ENCODE results near the gene DEGS2. TPM values are rescaled to one million over a fixed set of nuclear protein-coding genes. Genes with fewer than 3 reads are reported as not detected.

The DEGS2 gene
- total RNA-seq, 1 donor from 2014 or later: 2.5 TPM

DNA sequence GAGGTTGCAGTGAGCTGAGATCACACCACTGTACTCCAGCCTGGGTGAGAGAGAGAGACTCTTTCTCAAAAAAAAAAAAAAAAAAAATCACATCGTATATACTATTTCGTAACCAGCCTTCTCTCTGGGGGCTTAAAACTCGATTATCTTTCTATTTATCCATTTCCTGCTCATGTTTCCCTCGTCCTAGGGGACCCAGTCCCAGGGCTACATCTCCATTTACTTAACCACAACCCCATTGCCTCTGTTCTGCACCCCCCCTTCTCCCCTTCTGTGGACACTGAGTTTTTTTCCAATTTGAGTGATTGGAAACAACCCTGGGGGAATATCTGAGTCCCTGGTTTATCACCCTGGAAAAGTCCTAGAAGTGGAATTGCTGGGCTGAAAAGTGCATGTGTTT is 43.3 kb upstream of the DEGS2 start:
- Mint-ChIP-seq H3K4me1 (no peaks in the 10 kb centered on the region), H3K36me3 (ENCODE audit: low read depth) (no peaks in the 10 kb centered on the region), H3K27me3 (peaks cover 2% of the 10 kb centered on the region), H3K9me3 (no peaks in the 10 kb centered on the region), H3K27ac (no peak overlapping the region), H3K4me3 (no peak overlapping the region)
- ATAC-seq (ENCODE audit: low read depth) (no peak), DNase-seq (no peak)
- ChIA-PET POLR2A (no interaction called here), CTCF (no interaction called here)
- intact Hi-C loops (cut with micrococcal nuclease): no loop called here
- TF ChIP-seq, protein P1, sequence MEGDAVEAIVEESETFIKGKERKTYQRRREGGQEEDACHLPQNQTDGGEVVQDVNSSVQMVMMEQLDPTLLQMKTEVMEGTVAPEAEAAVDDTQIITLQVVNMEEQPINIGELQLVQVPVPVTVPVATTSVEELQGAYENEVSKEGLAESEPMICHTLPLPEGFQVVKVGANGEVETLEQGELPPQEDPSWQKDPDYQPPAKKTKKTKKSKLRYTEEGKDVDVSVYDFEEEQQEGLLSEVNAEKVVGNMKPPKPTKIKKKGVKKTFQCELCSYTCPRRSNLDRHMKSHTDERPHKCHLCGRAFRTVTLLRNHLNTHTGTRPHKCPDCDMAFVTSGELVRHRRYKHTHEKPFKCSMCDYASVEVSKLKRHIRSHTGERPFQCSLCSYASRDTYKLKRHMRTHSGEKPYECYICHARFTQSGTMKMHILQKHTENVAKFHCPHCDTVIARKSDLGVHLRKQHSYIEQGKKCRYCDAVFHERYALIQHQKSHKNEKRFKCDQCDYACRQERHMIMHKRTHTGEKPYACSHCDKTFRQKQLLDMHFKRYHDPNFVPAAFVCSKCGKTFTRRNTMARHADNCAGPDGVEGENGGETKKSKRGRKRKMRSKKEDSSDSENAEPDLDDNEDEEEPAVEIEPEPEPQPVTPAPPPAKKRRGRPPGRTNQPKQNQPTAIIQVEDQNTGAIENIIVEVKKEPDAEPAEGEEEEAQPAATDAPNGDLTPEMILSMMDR (IDR thresholded peaks at IDR 0.05): no peak

DNA sequence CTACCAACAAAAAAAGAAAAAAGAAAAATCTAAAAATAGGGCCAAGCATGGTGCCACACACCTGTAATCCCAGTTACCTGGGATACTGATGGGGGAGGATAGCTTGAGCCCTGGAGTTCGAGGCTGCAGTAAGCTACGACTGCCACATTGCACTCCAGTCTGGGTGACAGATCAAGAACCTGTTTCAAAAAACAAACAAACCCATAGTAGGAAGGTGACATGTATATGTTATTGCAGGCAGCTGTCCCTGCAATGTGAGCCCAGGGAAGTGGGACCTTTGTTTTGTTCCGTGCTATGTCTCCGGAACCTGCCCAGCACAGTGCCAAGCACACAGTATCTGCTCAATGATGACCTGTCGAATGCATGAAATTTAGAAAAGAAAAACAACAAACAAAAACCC is 42.3 kb upstream of the DEGS2 start:
- intact Hi-C loops (cut with micrococcal nuclease): no loop called here
- TF ChIP-seq, protein P1 (IDR thresholded peaks at IDR 0.05): no peak
- no peak overlapping the region for H3K27ac Mint-ChIP-seq
- H3K36me3 Mint-ChIP-seq (ENCODE audit: low read depth): no peaks in the 10 kb centered on the region
- POLR2A ChIA-PET: interaction anchor here (0.6 kb wide), 1 partner anchor 183 kb away, joined by 3 read pairs; no protein-coding TSS in a partner anchor
- H3K27me3 Mint-ChIP-seq: peaks cover 2% of the 10 kb centered on the region
- CTCF ChIA-PET: interaction anchor here (1.1 kb wide), 1 partner anchor 9 kb away, joined by 3 read pairs; no protein-coding TSS in a partner anchor
- no peak for ATAC-seq (ENCODE audit: low read depth)
- DNase-seq: no peak
- no peaks in the 10 kb centered on the region for H3K9me3 Mint-ChIP-seq
- no peaks in the 10 kb centered on the region for H3K4me1 Mint-ChIP-seq
- no peak overlapping the region for H3K4me3 Mint-ChIP-seq

DNA sequence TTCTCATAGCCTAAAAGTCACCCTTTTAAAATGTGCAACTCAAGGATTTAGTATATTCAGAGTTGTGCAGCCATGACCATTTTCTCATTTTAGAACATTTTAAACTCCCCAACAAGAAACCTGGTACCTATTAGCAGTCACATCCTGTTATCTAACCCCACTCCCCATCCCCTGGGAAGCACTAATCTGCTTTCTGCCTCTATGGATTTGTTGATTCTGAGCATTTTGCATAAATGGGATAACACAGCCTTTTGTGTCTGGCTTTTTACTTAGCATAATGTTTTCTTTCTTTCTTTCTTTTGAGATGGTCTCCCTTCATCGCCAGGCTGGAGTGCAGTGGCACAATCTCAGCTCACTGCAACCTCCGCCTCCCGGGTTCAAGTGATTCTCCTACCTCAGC is 40.9 kb upstream of the DEGS2 start:
- Mint-ChIP-seq H3K36me3 (ENCODE audit: low read depth) (no peaks in the 10 kb centered on the region), H3K27ac (no peak overlapping the region), H3K27me3 (peaks cover 2% of the 10 kb centered on the region), H3K4me1 (no peaks in the 10 kb centered on the region), H3K4me3 (no peak overlapping the region), H3K9me3 (no peaks in the 10 kb centered on the region)
- DNase-seq (no peak), ATAC-seq (ENCODE audit: low read depth) (no peak)
- ChIA-PET CTCF (no interaction called here), POLR2A (no interaction called here)
- TF ChIP-seq, protein P1 (IDR thresholded peaks at IDR 0.05): no peak
- intact Hi-C loops (cut with micrococcal nuclease): no loop called here

DNA sequence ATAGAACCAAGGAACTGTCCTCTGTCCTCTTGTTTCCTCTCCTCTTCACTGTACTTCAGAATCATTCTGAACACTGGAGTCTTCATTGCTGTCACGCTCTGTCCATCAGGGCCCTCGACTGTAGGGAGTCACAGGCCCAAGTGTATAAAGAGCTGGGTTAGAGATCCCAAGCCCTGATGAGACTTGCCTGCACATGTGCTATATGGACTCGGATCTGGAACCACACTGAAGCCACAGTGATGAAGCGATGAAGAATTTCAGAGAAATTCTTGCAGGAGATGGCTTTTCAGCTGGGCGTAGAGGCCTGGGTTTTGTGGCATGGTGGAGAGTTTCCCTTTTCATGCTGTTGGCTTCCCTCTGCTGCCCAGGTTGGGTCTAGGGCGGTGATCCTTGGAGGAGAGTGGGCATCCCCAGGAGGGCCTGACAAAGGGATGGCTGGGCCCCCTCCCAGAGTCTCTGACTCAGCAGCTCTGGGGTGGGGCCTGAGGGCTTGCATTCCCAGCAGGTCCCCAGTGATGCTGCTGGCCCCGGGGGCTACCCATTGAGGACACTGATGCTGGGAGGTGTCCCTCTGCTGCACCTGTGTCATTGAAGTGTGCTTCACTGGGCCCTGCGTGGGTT is 39.9 kb upstream of the DEGS2 start:
- H3K36me3 Mint-ChIP-seq (ENCODE audit: low read depth): no peaks in the 10 kb centered on the region
- no peak overlapping the region for H3K4me3 Mint-ChIP-seq
- POLR2A ChIA-PET: no interaction called here

More for the DNA sequence above, 39.9 kb upstream of the DEGS2 start:
- Mint-ChIP-seq H3K27me3 (peaks cover 2% of the 10 kb centered on the region), H3K9me3 (no peaks in the 10 kb centered on the region), H3K4me1 (no peaks in the 10 kb centered on the region), H3K27ac (no peak overlapping the region)
- CTCF ChIA-PET: no interaction called here
- TF ChIP-seq, protein P1 (IDR thresholded peaks at IDR 0.05): no peak
- intact Hi-C loops (cut with micrococcal nuclease): no loop called here
- DNase-seq (no peak), ATAC-seq (ENCODE audit: low read depth) (no peak)

All from activated B cell treated with CpG ODN at 0.5 μM for 24 hours (primary cell).